Liver (tissue), 9 donors: Measurements from ENCODE around the gene SP4. TPM values are rescaled to one million over a fixed set of nuclear protein-coding genes. Genes with fewer than 3 reads are reported as not detected.

Source experiments
- DNase-seq: peaks from one replicate; pipeline ENCODE4 v3.0.0-alpha.2; 2017; ENCODE audit warnings: low spot score
- H3K27ac ChIP-seq, 2 donors: one replicate each; pipeline ENCODE4 v1.7.0; 2013; ENCODE audit warnings: inconsistent platforms in 2 of 2, low read length in 2 of 2, control low read depth in 1 of 2, low read depth in 1 of 2, mild to moderate bottlenecking in 1 of 2
- H3K27me3 ChIP-seq, 4 donors: one replicate each; pipeline versions ENCODE4 v1.6.1 to v1.7.0; 2013; ENCODE audit warnings: low read length in 3 of 4, inconsistent platforms in 1 of 4, mild to moderate bottlenecking in 1 of 4, moderate library complexity in 1 of 4; ENCODE audit not compliant: control insufficient read depth in 4 of 4, insufficient read depth in 4 of 4
- H3K36me3 ChIP-seq, 4 donors: one replicate each; pipeline versions ENCODE4 v1.6.1 to v1.7.0; 2013; ENCODE audit warnings: low read length in 3 of 4, mild to moderate bottlenecking in 3 of 4, low read depth in 1 of 4, moderate library complexity in 1 of 4; ENCODE audit not compliant: control insufficient read depth in 4 of 4, insufficient read depth in 3 of 4
- H3K4me1 ChIP-seq, 4 donors: one replicate each; pipeline versions ENCODE4 v1.6.1 to v1.7.0; 2013; ENCODE audit warnings: low read length in 3 of 4, mild to moderate bottlenecking in 3 of 4, moderate library complexity in 1 of 4; ENCODE audit not compliant: control insufficient read depth in 4 of 4, insufficient read depth in 4 of 4
- H3K4me3 ChIP-seq, 3 donors: one replicate each; pipeline versions ENCODE4 v1.6.1 to v1.7.0; 2013; ENCODE audit warnings: low read length in 3 of 3, control low read depth in 1 of 3, low read depth in 1 of 3, mild to moderate bottlenecking in 1 of 3
- H3K9ac ChIP-seq, 2 donors: one replicate each; pipeline ENCODE4 v1.7.0; 2013; ENCODE audit warnings: low read length in 2 of 2, mild to moderate bottlenecking in 2 of 2, moderate library complexity in 2 of 2, control low read depth in 1 of 2, low read depth in 1 of 2
- H3K9me3 ChIP-seq, 4 donors: one replicate each; pipeline versions ENCODE4 v1.6.1 to v1.7.0; 2013; ENCODE audit warnings: low read length in 3 of 4; ENCODE audit not compliant: control insufficient read depth in 4 of 4
- ATF3 ChIP-seq: IDR thresholded peaks from 2 replicates; pipeline ENCODE4 v1.6.1; 2016; ENCODE audit warnings: antibody characterized with exemption
- CTCF ChIP-seq: fragments of 150-350 bp; IDR thresholded peaks from 2 replicates; pipeline ENCODE4 v1.5.1; 2017; ENCODE audit warnings: improper control_type of control experiment, low read depth, low read length; ENCODE audit not compliant: missing input control
- EGR1 ChIP-seq, 2 donors: IDR thresholded peaks; 2 replicates each; pipeline ENCODE4 v1.6.1; 2016 to 2018; ENCODE audit warnings: antibody characterized with exemption in 2 of 2, low read depth in 2 of 2
- FOXA1 ChIP-seq: IDR thresholded peaks from 2 replicates; pipeline ENCODE4 v1.6.1; 2016; ENCODE audit warnings: antibody characterized with exemption
- FOXA2 ChIP-seq: IDR thresholded peaks from 2 replicates; pipeline ENCODE4 v1.6.1; 2016; ENCODE audit warnings: antibody characterized with exemption
- GABPA ChIP-seq, 2 donors: IDR thresholded peaks in 1 of 2; conservative IDR thresholded peaks in 1 of 2; 2 replicates each; pipeline ENCODE4 v1.6.1; 2016; ENCODE audit warnings: antibody characterized with exemption in 2 of 2, mild to moderate bottlenecking in 1 of 2, moderate library complexity in 1 of 2
- HNF4A ChIP-seq, 2 donors: conservative IDR thresholded peaks; 2 replicates each; pipeline ENCODE4 v1.6.1; 2016; ENCODE audit warnings: antibody characterized with exemption in 2 of 2, mild to moderate bottlenecking in 2 of 2
- HNF4G ChIP-seq: IDR thresholded peaks from 2 replicates; pipeline ENCODE4 v1.6.1; 2016; ENCODE audit warnings: antibody characterized with exemption
- JUND ChIP-seq, 2 donors: IDR thresholded peaks; 2 replicates each; pipeline ENCODE4 v1.6.1; 2016; ENCODE audit warnings: antibody characterized with exemption in 2 of 2
- MAX ChIP-seq: IDR thresholded peaks from 2 replicates; pipeline ENCODE4 v1.6.1; 2016; ENCODE audit warnings: antibody characterized with exemption
- NR2F2 ChIP-seq: IDR thresholded peaks from 2 replicates; pipeline ENCODE4 v1.6.1; 2016; ENCODE audit warnings: antibody characterized with exemption
- RAD21 ChIP-seq, 2 donors: IDR thresholded peaks; 2 replicates each; pipeline ENCODE4 v1.6.1; 2016; ENCODE audit warnings: antibody characterized with exemption in 2 of 2, mild to moderate bottlenecking in 2 of 2
- REST ChIP-seq: IDR thresholded peaks from 2 replicates; pipeline ENCODE4 v1.6.1; 2016; ENCODE audit warnings: antibody characterized with exemption, mild to moderate bottlenecking
- RXRA ChIP-seq, 2 donors: IDR thresholded peaks; 2 replicates each; pipeline ENCODE4 v1.6.1; 2017 to 2018; ENCODE audit warnings: antibody characterized with exemption in 2 of 2, mild to moderate bottlenecking in 1 of 2
- SP1 ChIP-seq: IDR thresholded peaks from 2 replicates; pipeline ENCODE4 v1.6.1; 2018; ENCODE audit warnings: antibody characterized with exemption, mild to moderate bottlenecking
- TAF1 ChIP-seq: conservative IDR thresholded peaks from 2 replicates; pipeline ENCODE4 v1.6.1; 2016; ENCODE audit warnings: antibody characterized with exemption, mild to moderate bottlenecking
- YY1 ChIP-seq: IDR thresholded peaks from 2 replicates; pipeline ENCODE4 v1.6.1; 2016; ENCODE audit warnings: antibody characterized with exemption, mild to moderate bottlenecking
- ZBTB33 ChIP-seq: IDR thresholded peaks from 2 replicates; pipeline ENCODE4 v1.6.1; 2016; ENCODE audit warnings: antibody characterized with exemption
- WGBS: extraction: QIAGEN DNeasy Blood & Tissue Kit; methylation state at CpG from one replicate; pipeline ENCODE4 v1.1.7; 2013; 5-methylcytosine and 5-hydroxymethylcytosine counted together
- polyA plus RNA-seq, 2 donors: library from polyadenylated mRNA; stranded (reverse) in 1 of 2; unstranded in 1 of 2; fragments of 200-250 nt in 1 of 2; fragments of >200 nt in 1 of 2; fragmentation: Nextera tagmentation in 1 of 2; extraction: Ambion mirVana in 1 of 2; gene quantifications; one replicate each; pipeline versions ENCODE4 v1.2.1 to v1.2.3, GENCODE V29; 2013 to 2015
- total RNA-seq, 2 donors: library from RNA; depleted of rRNA; stranded (reverse); fragments of >200 nt; gene quantifications; one replicate each; pipeline ENCODE4 v1.2.3, GENCODE V29; 2014
- donor health status: healthy.
- donor health status: healthy.
- donor health status: healthy.
- donor health status: healthy.
- donor health status: healthy.

Gene SP4
- total and polyA plus RNA-seq, 4 donors = 0.61 to 13.2 (median 6.7) TPM

- no peaks in the 10 kb centered on the region for H3K36me3 ChIP-seq
- H3K27me3 ChIP-seq = no peaks in the 10 kb centered on the region
- no peaks in the 10 kb centered on the region for H3K4me1 ChIP-seq
- no peaks in the 10 kb centered on the region for H3K9me3 ChIP-seq
- TF ChIP-seq FOXA1 (no peak), FOXA2 (no peak), JUND (IDR thresholded peaks at IDR 0.05) (no peak), NR2F2 (no peak), TAF1 (no peak), HNF4A (conservative IDR thresholded peaks at IDR 0.05) (no peak), EGR1 (IDR thresholded peaks at IDR 0.05; ENCODE audit: low read depth in 2 of 2) (no peak), YY1 (no peak), ATF3 (no peak), ZBTB33 (no peak), CTCF (no peak), MAX (no peak), HNF4G (no peak), GABPA (IDR thresholded peaks at IDR 0.05 in 1 of 2, conservative IDR thresholded peaks at IDR 0.05 in 1 of 2) (no peak), SP1 (no peak), REST (no peak), RAD21 (IDR thresholded peaks at IDR 0.05) (no peak), RXRA (IDR thresholded peaks at IDR 0.05) (no peak)
- no peak for DNase-seq
- WGBS = 94% methylated on average over 6 of the region's 6 CpGs
- H3K9ac ChIP-seq = no peak overlapping the region
- H3K27ac ChIP-seq = no peak overlapping the region
- H3K4me3 ChIP-seq = no peak overlapping the region
Observed at GRCh38 chr7:21448974-21449373, 21.1 kb downstream of the SP4 start.

- H3K27me3 ChIP-seq = no peaks in the 10 kb centered on the region
- DNase-seq = no peak
- no peak overlapping the region for H3K9ac ChIP-seq
- H3K4me1 ChIP-seq = no peaks in the 10 kb centered on the region
- no peak overlapping the region for H3K27ac ChIP-seq
- H3K9me3 ChIP-seq = no peaks in the 10 kb centered on the region
- TF ChIP-seq NR2F2 (no peak), HNF4A (conservative IDR thresholded peaks at IDR 0.05) (no peak)
- H3K4me3 ChIP-seq = no peak overlapping the region
- H3K36me3 ChIP-seq = no peaks in the 10 kb centered on the region
Observed at GRCh38 chr7:21450076-21450475, 22.2 kb downstream of the SP4 start.
